Sigmoid colon (tissue), 7 donors: ENCODE results near the gene C13orf46. TPM values are rescaled to one million over a fixed set of nuclear protein-coding genes. Genes with fewer than 3 reads are reported as not detected.

ENCODE experiments used
- DNase-seq: peaks from one replicate; pipeline ENCODE4 v3.0.0-alpha.2; 2019
- H3K27ac ChIP-seq, 4 donors: fragments of 200-600 bp; sonication (generic); one replicate each; pipeline ENCODE4 v1.5.1; 2016 to 2019; ENCODE audit warnings: mild to moderate bottlenecking in 1 of 4
- H3K27me3 ChIP-seq, 3 donors: fragments of 200-600 bp; sonication (generic); one replicate each; pipeline ENCODE4 v1.5.1; 2019; ENCODE audit warnings: mild to moderate bottlenecking in 1 of 3
- H3K36me3 ChIP-seq, 4 donors: fragments of 200-600 bp; sonication (generic); one replicate each; pipeline ENCODE4 v1.5.1; 2016 to 2019
- H3K4me1 ChIP-seq, 4 donors: fragments of 200-600 bp; sonication (generic); one replicate each; pipeline ENCODE4 v1.5.1; 2017 to 2019
- H3K4me3 ChIP-seq, 4 donors: fragments of 200-600 bp; sonication (generic); one replicate each; pipeline ENCODE4 v1.5.1; 2017 to 2019; ENCODE audit warnings: mild to moderate bottlenecking in 2 of 4, moderate library complexity in 1 of 4
- H3K9me3 ChIP-seq, 4 donors: fragments of 200-600 bp in 3 of 4; sonication (generic) in 3 of 4; one replicate each; pipeline versions ENCODE4 v1.5.1 to v1.6.1; 2013 to 2019
- CTCF ChIP-seq, 4 experiments: fragments of 450-650 bp in 3 of 4; fragments of 200-600 bp in 1 of 4; IDR thresholded peaks; one replicate each; pipeline ENCODE4 v1.5.1; 2016 to 2019; ENCODE audit warnings: antibody characterized with exemption in 4 of 4, mild to moderate bottlenecking in 3 of 4, moderate library complexity in 2 of 4
- EP300 ChIP-seq, 4 donors: sonication (generic); formaldehyde crosslinking; IDR thresholded peaks; one replicate each; pipeline ENCODE4 v1.6.1; 2017; ENCODE audit warnings: antibody characterized with exemption in 4 of 4
- POLR2A ChIP-seq, 2 donors: fragments of 450-650 bp; IDR thresholded peaks; one replicate each; pipeline ENCODE4 v1.6.1; 2016; ENCODE audit warnings: antibody characterized with exemption in 2 of 2, mild to moderate bottlenecking in 2 of 2, moderate library complexity in 2 of 2
- POLR2AphosphoS5 ChIP-seq, 4 donors: sonication (generic); formaldehyde crosslinking; IDR thresholded peaks; one replicate each; pipeline ENCODE4 v1.6.1; 2017; ENCODE audit warnings: antibody characterized with exemption in 4 of 4
- WGBS, 2 donors: extraction: QIAGEN DNeasy Blood & Tissue Kit; methylation state at CpG; one replicate each; pipeline ENCODE4 v1.1.7; 2013; 5-methylcytosine and 5-hydroxymethylcytosine counted together
- intact Hi-C: fragments of 100-400 bp; cut with DNase I; formaldehyde crosslinking; loops from one replicate; pipeline ENCODE4 v1.15.1; 2023
- polyA plus RNA-seq, 3 donors: library from polyadenylated mRNA; stranded (reverse); fragments of 200-250 nt; gene quantifications; one replicate each; pipeline ENCODE4 v1.2.3, GENCODE V29; 2013
- total RNA-seq, 4 donors: library from RNA; depleted of rRNA; stranded (reverse); fragments of >200 nt; gene quantifications; one replicate each; pipeline ENCODE4 v1.1.0, GENCODE V29; 2016
- donor health status: healthy with polysubstance abuse.
- donor health status: Bipolar disorder and iron deficiency.
- donor health status: healthy.

C13orf46 gene
- total and polyA plus RNA-seq, 7 donors: 0.23 to 11.9 (median 0.81) TPM; not detected in 2

- no peak overlapping the region for H3K27ac ChIP-seq
- 93% methylated on average over 20 of the region's 20 CpGs for WGBS, 2 donors
- no peak overlapping the region for H3K4me3 ChIP-seq
- peak; percentile 54 for DNase-seq
- H3K27me3 ChIP-seq: no peaks in the 10 kb centered on the region
- H3K36me3 ChIP-seq: no peaks in the 10 kb centered on the region
- peaks cover 0 to 19% (median 18%) of the 10 kb centered on the region in 4 donors for H3K4me1 ChIP-seq
- H3K9me3 ChIP-seq: no peaks in the 10 kb centered on the region
- TF ChIP-seq EP300 (IDR thresholded peaks at IDR 0.05) (no peak), CTCF (IDR thresholded peaks at IDR 0.05) (no peak), POLR2AphosphoS5 (IDR thresholded peaks at IDR 0.05) (no peak), POLR2A (IDR thresholded peaks at IDR 0.05) (no peak)
- intact Hi-C loops: no loop called here
Measured at GRCh38 chr13:113967729-113968462, 6.0 kb downstream of the C13orf46 start.

- intact Hi-C loops: no loop called here
- H3K27ac ChIP-seq: no peak overlapping the region
- 92 to 94% methylated on average over 9 of the region's 9 CpGs for WGBS, 2 donors
- no peak for TF ChIP-seq POLR2AphosphoS5 (IDR thresholded peaks at IDR 0.05)
- TF ChIP-seq POLR2A (IDR thresholded peaks at IDR 0.05): no peak
- no peak for TF ChIP-seq CTCF (IDR thresholded peaks at IDR 0.05)
- TF ChIP-seq EP300 (IDR thresholded peaks at IDR 0.05): no peak
- peaks cover 0 to 19% (median 18%) of the 10 kb centered on the region in 4 donors for H3K4me1 ChIP-seq
- no peaks in the 10 kb centered on the region for H3K27me3 ChIP-seq
- H3K4me3 ChIP-seq: no peak overlapping the region
- H3K9me3 ChIP-seq: no peaks in the 10 kb centered on the region
- peak; percentile 36 for DNase-seq
- no peaks in the 10 kb centered on the region for H3K36me3 ChIP-seq
Measured at GRCh38 chr13:113967206-113967720, 6.6 kb downstream of the C13orf46 start.

GRCh38 chr13:113965968-113966884 lies 7.7 kb downstream of the C13orf46 start:
- Histone ChIP-seq H3K4me3 (no peak overlapping the region), H3K36me3 (no peaks in the 10 kb centered on the region), H3K9me3 (no peaks in the 10 kb centered on the region), H3K27me3 (no peaks in the 10 kb centered on the region), H3K4me1 (peaks cover 0 to 11% (median 11%) of the 10 kb centered on the region in 4 donors), H3K27ac (no peak overlapping the region)
- no peak for DNase-seq
- 95 to 97% methylated on average over 5 of the region's 5 CpGs for WGBS, 2 donors
- intact Hi-C loops: no loop called here
- TF ChIP-seq CTCF (IDR thresholded peaks at IDR 0.05) (no peak), EP300 (IDR thresholded peaks at IDR 0.05) (no peak), POLR2A (IDR thresholded peaks at IDR 0.05) (no peak), POLR2AphosphoS5 (IDR thresholded peaks at IDR 0.05) (no peak)

GRCh38 chr13:113965383-113965874 lies 8.4 kb downstream of the C13orf46 start:
- Histone ChIP-seq H3K27ac (no peak overlapping the region), H3K27me3 (no peaks in the 10 kb centered on the region), H3K36me3 (no peaks in the 10 kb centered on the region), H3K4me1 (peaks cover 0 to 3% (median 3%) of the 10 kb centered on the region in 4 donors), H3K9me3 (no peaks in the 10 kb centered on the region), H3K4me3 (no peak overlapping the region)
- DNase-seq: no peak
- intact Hi-C loops: no loop called here
- TF ChIP-seq EP300 (IDR thresholded peaks at IDR 0.05) (no peak), POLR2AphosphoS5 (IDR thresholded peaks at IDR 0.05) (no peak), CTCF (IDR thresholded peaks at IDR 0.05) (no peak), POLR2A (IDR thresholded peaks at IDR 0.05) (no peak)
- 94 to 96% methylated on average over 2 of the region's 2 CpGs for WGBS, 2 donors
